GM19438 (cell line): ENCODE measurements around the gene CDCA5.
"Not testable (repeated sequence)": the region's sequence is repeated elsewhere in the genome, so short reads cannot be mapped to it uniquely, and the experiment has no call there.

Experiments
- ATAC-seq: cut with Tn5 transposase; IDR thresholded peaks from one replicate; pipeline ENCODE4 v1.9.1; 2021; ENCODE audit warnings: low read depth; ENCODE audit not compliant: unreplicated experiment

CDCA5 gene

GRCh38 chr11:65120831-65121230 is 37.0 kb upstream of the CDCA5 start:
- ATAC-seq, result no peak

GRCh38 chr11:65119670-65119995 is 35.8 kb upstream of the CDCA5 start:
- ATAC-seq, result no peak

GRCh38 chr11:65118891-65119669 is 35.2 kb upstream of the CDCA5 start:
- not testable (repeated sequence) for ATAC-seq

- no peak for ATAC-seq
Measured at GRCh38 chr11:65118097-65118837, 34.4 kb upstream of the CDCA5 start.

GRCh38 chr11:65117206-65118096 is 33.6 kb upstream of the CDCA5 start, which contains the start of gene ZNHIT2:
TSS of gene ZNHIT2 (minus strand) at chr11:65117701. CDS start at chr11:65117653, 48 bp downstream.
- peak; percentile 50 for ATAC-seq

GRCh38 chr11:65116370-65117205 is 32.7 kb upstream of the CDCA5 start:
- ATAC-seq, result no peak

GRCh38 chr11:65115361-65116082 is 31.7 kb upstream of the CDCA5 start:
- ATAC-seq, result no peak

- no peak for ATAC-seq
Measured at GRCh38 chr11:65114538-65115171, 30.8 kb upstream of the CDCA5 start.

- ATAC-seq, result no peak
Measured at GRCh38 chr11:65113839-65114238, 30.0 kb upstream of the CDCA5 start.

GRCh38 chr11:65113361-65113756 is 29.5 kb upstream of the CDCA5 start:
- ATAC-seq, result no peak

- ATAC-seq, result no peak
Measured at GRCh38 chr11:65112546-65113360, 28.9 kb upstream of the CDCA5 start.

- peak; percentile 54 for ATAC-seq
Measured at GRCh38 chr11:65111744-65112545, 28.1 kb upstream of the CDCA5 start, which contains the start of gene TM7SF2. TSS of gene TM7SF2 (plus strand) at chr11:65111872. CDS start at chr11:65112016, 144 bp downstream.

GRCh38 chr11:65111159-65111743 is 27.4 kb upstream of the CDCA5 start:
- ATAC-seq, result no peak

- ATAC-seq, result no peak
Measured at GRCh38 chr11:65110354-65110861, 26.6 kb upstream of the CDCA5 start.

GRCh38 chr11:65109231-65110198 is 25.7 kb upstream of the CDCA5 start:
- no peak for ATAC-seq
